Suppressor macrophage treated with lipopolysaccharide for 4 hours (primary cell): ENCODE measurements around the gene TALDO1.
A peak's percentile ranks its signal among the peaks of the same experiment; 100 is the strongest.

Experiments
- DNase-seq: peaks from one replicate; pipeline ENCODE4 v3.0.0-alpha.2; 2020

TALDO1 gene

GRCh38 chr11:770642-771616, 23.7 kb downstream of the TALDO1 start:
- DNase-seq, result no peak

- no peak for DNase-seq
Measured at GRCh38 chr11:771617-772204, 24.4 kb downstream of the TALDO1 start.

GRCh38 chr11:772429-773390, 25.4 kb downstream of the TALDO1 start:
- DNase-seq, result no peak

- DNase-seq, result no peak
Measured at GRCh38 chr11:773425-773824, 26.2 kb downstream of the TALDO1 start.

GRCh38 chr11:773830-774229, 26.6 kb downstream of the TALDO1 start:
- no peak for DNase-seq

GRCh38 chr11:774873-775592, 27.8 kb downstream of the TALDO1 start:
- no peak for DNase-seq

- no peak for DNase-seq
Measured at GRCh38 chr11:776263-776560, 28.9 kb downstream of the TALDO1 start.

GRCh38 chr11:776561-777287, 29.5 kb downstream of the TALDO1 start:
- DNase-seq, result peak; percentile 41

- DNase-seq, result peak; percentile 97
Measured at GRCh38 chr11:777288-778255, 30.3 kb downstream of the TALDO1 start, which contains the start of gene GATD1. Gene GATD1 (minus strand): TSS chr11:777487. CDS start chr11:777462, 25 bp downstream.

GRCh38 chr11:778976-779954, 32.0 kb downstream of the TALDO1 start:
- DNase-seq, result no peak

- no peak for DNase-seq
Measured at GRCh38 chr11:779955-780532, 32.8 kb downstream of the TALDO1 start.

GRCh38 chr11:782264-783174, 35.3 kb downstream of the TALDO1 start:
- no peak for DNase-seq

GRCh38 chr11:783581-784015, 36.3 kb downstream of the TALDO1 start:
- no peak for DNase-seq

- DNase-seq, result no peak
Measured at GRCh38 chr11:786235-787083, 39.2 kb downstream of the TALDO1 start.

GRCh38 chr11:787084-787675, 39.9 kb downstream of the TALDO1 start:
- no peak for DNase-seq

GRCh38 chr11:788009-788640, 40.9 kb downstream of the TALDO1 start:
- no peak for DNase-seq
